H1 (cell line): ENCODE measurements around the gene RNF135. TPM values are rescaled to one million over a fixed set of nuclear protein-coding genes. Genes with fewer than 3 reads are reported as not detected.
"Not testable (repeated sequence)": the region's sequence is repeated elsewhere in the genome, so short reads cannot be mapped to it uniquely, and the experiment has no call there.

ENCODE experiments used
- CTCF ChIA-PET: fragments of 300-600 bp; sonication (Branson Sonifier 250); formaldehyde crosslinking; loops from one replicate; lab custom pipeline; 2021; ENCODE audit not compliant: partially characterized antibody; lab: Charles Lee
- POLR2A ChIA-PET: fragments of 300-600 bp; sonication (Branson Sonifier 250); formaldehyde crosslinking; loops from one replicate; lab custom pipeline; 2021; ENCODE audit warnings: inconsistent platforms; ENCODE audit not compliant: partially characterized antibody; lab: Charles Lee
- DNase-seq, 2 experiments: peaks; one replicate each; pipeline versions ENCODE4 v3.0.0 to v3.0.0-alpha.2; 2010 to 2022; ENCODE audit warnings: low spot score in 2 of 2, low read depth in 1 of 2, mixed read lengths in 1 of 2
- FAIRE-seq: peaks from 2 replicates; lab custom pipeline; 2011; peaks lifted over from hg19 to GRCh38; lab: Jason Lieb, UNC
- H2AFZ ChIP-seq: 2 replicates; pipeline ENCODE4 v1.8.1; 2012; ENCODE audit warnings: low read length, inconsistent platforms
- H2AK5ac ChIP-seq: 2 replicates; pipeline ENCODE4 v1.6.1; 2013; ENCODE audit warnings: low read depth, low read length
- H2BK120ac ChIP-seq: replicated peaks from 2 replicates; pipeline ENCODE3; 2013; ENCODE audit warnings: low read depth, low read length, inconsistent platforms
- H2BK12ac ChIP-seq: 2 replicates; pipeline ENCODE4 v1.6.1; 2013; ENCODE audit warnings: low read depth, low read length
- H2BK15ac ChIP-seq: 2 replicates; pipeline ENCODE4 v1.6.1; 2013; ENCODE audit warnings: low read length
- H2BK20ac ChIP-seq: 2 replicates; pipeline ENCODE4 v1.6.1; 2013; ENCODE audit warnings: low read length
- H2BK5ac ChIP-seq: 2 replicates; pipeline ENCODE4 v1.6.1; 2013; ENCODE audit warnings: low read depth, low read length
- H3K14ac ChIP-seq: 2 replicates; pipeline ENCODE4 v1.6.1; 2013; ENCODE audit warnings: inconsistent platforms; ENCODE audit not compliant: insufficient read length
- H3K18ac ChIP-seq: 2 replicates; pipeline ENCODE4 v1.6.1; 2013; ENCODE audit warnings: low read length; ENCODE audit errors: extremely low read depth
- H3K23ac ChIP-seq: 2 replicates; pipeline ENCODE4 v1.6.1; 2013; ENCODE audit warnings: inconsistent platforms; ENCODE audit not compliant: insufficient read length
- H3K23me2 ChIP-seq: 2 replicates; pipeline ENCODE4 v1.6.1; 2013; ENCODE audit warnings: low read depth, low read length
- H3K27ac ChIP-seq: 2 replicates; pipeline ENCODE4 v1.6.1; 2011; ENCODE audit warnings: low read depth, low read length, inconsistent platforms
- H3K27me3 ChIP-seq, 4 experiments: replicated peaks in 1 of 4; 1 replicate in 1 of 4; 2 replicates in 3 of 4; pipeline versions ENCODE4 v1.6.1 to v1.8.1; 2011 to 2013; ENCODE audit warnings: low read length in 3 of 4, mild to moderate bottlenecking in 3 of 4, inconsistent platforms in 2 of 4, mixed read lengths in 2 of 4, moderate library complexity in 1 of 4; ENCODE audit not compliant: control insufficient read depth in 3 of 4, insufficient read depth in 3 of 4; ENCODE audit errors: extremely low read depth in 1 of 4
- H3K36me3 ChIP-seq, 4 experiments: 2 replicates each; pipeline versions ENCODE4 v1.6.1 to v1.8.1; 2011 to 2013; ENCODE audit warnings: mild to moderate bottlenecking in 4 of 4, low read length in 3 of 4, moderate library complexity in 2 of 4, control low read depth in 1 of 4, inconsistent platforms in 1 of 4; ENCODE audit not compliant: insufficient read depth in 4 of 4, control insufficient read depth in 2 of 4
- H3K4ac ChIP-seq: replicated peaks from 2 replicates; pipeline ENCODE3; 2013; ENCODE audit warnings: low read length, low read depth, mixed read lengths, inconsistent platforms; ENCODE audit not compliant: insufficient read length
- H3K4me1 ChIP-seq, 4 experiments: replicated peaks in 1 of 4; 1 replicate in 1 of 4; 2 replicates in 3 of 4; pipeline versions ENCODE4 v1.6.1 to v1.8.1; 2011 to 2013; ENCODE audit warnings: low read length in 3 of 4, inconsistent platforms in 2 of 4, mixed read lengths in 1 of 4; ENCODE audit not compliant: insufficient read depth in 4 of 4, control insufficient read depth in 3 of 4
- H3K4me2 ChIP-seq, 2 experiments: 2 replicates each; pipeline versions ENCODE4 v1.6.1 to v1.8.1; 2011 to 2013; ENCODE audit warnings: low read depth in 2 of 2, low read length in 2 of 2, control low read depth in 1 of 2, inconsistent platforms in 1 of 2, mild to moderate bottlenecking in 1 of 2; ENCODE audit not compliant: insufficient read depth in 1 of 2
- H3K4me3 ChIP-seq, 4 experiments: fragments of 200-600, 300-600 bp in 1 of 4; sonication (generic), shearing (Covaris generic), sonication (Bioruptor Twin) in 1 of 4; 2 replicates each; pipeline versions ENCODE4 v1.5.1 to v1.8.1; 2011 to 2016; ENCODE audit warnings: low read length in 4 of 4, low read depth in 3 of 4, control low read depth in 2 of 4, inconsistent platforms in 2 of 4, mild to moderate bottlenecking in 2 of 4, mixed read lengths in 1 of 4, moderate library complexity in 1 of 4; ENCODE audit not compliant: insufficient read depth in 2 of 4; ENCODE audit errors: extremely low read depth in 1 of 4
- H3K56ac ChIP-seq: replicated peaks from 2 replicates; pipeline ENCODE3; 2013; ENCODE audit warnings: low read depth, mild to moderate bottlenecking, mixed read lengths, low read length, inconsistent platforms; ENCODE audit not compliant: insufficient read length
- H3K79me1 ChIP-seq: 2 replicates; pipeline ENCODE4 v1.6.1; 2013; ENCODE audit warnings: low read depth, low read length, control low read depth
- H3K79me2 ChIP-seq, 2 experiments: 2 replicates each; pipeline versions ENCODE4 v1.6.1 to v1.8.1; 2012 to 2013; ENCODE audit warnings: low read length in 2 of 2, mild to moderate bottlenecking in 2 of 2, inconsistent platforms in 1 of 2; ENCODE audit not compliant: insufficient read depth in 2 of 2, control insufficient read depth in 1 of 2
- H3K9ac ChIP-seq, 4 experiments: replicated peaks in 1 of 4; 1 replicate in 1 of 4; 2 replicates in 3 of 4; pipeline versions ENCODE4 v1.6.1 to v1.8.1; 2011 to 2013; ENCODE audit warnings: low read depth in 3 of 4, low read length in 3 of 4, control low read depth in 2 of 4, mild to moderate bottlenecking in 2 of 4, moderate library complexity in 2 of 4, inconsistent platforms in 1 of 4; ENCODE audit errors: extremely low read depth in 1 of 4
- H3K9me3 ChIP-seq, 2 experiments: 2 replicates each; pipeline versions ENCODE4 v1.6.1 to v1.8.1; 2012 to 2013; ENCODE audit warnings: mild to moderate bottlenecking in 2 of 2, moderate library complexity in 2 of 2, control low read depth in 1 of 2, inconsistent platforms in 1 of 2, low read depth in 1 of 2, low read length in 1 of 2, mixed read lengths in 1 of 2; ENCODE audit not compliant: insufficient read depth in 2 of 2
- H4K20me1 ChIP-seq, 2 experiments: replicated peaks in 1 of 2; 2 replicates each; pipeline versions ENCODE3 to v1.8.1; 2011 to 2013; ENCODE audit warnings: inconsistent platforms in 2 of 2, low read length in 2 of 2, mild to moderate bottlenecking in 1 of 2; ENCODE audit not compliant: insufficient read depth in 2 of 2, control insufficient read depth in 1 of 2
- H4K5ac ChIP-seq: 2 replicates; pipeline ENCODE4 v1.6.1; 2013; ENCODE audit warnings: low read length, low read depth, mixed read lengths, inconsistent platforms; ENCODE audit not compliant: insufficient read length
- H4K8ac ChIP-seq: 2 replicates; pipeline ENCODE4 v1.8.0; 2013; ENCODE audit warnings: mild to moderate bottlenecking, moderate library complexity, low read length, inconsistent platforms; ENCODE audit not compliant: insufficient read depth; ENCODE audit errors: extremely low read depth
- H4K91ac ChIP-seq: replicated peaks from 2 replicates; pipeline ENCODE3; 2013; ENCODE audit warnings: low read length, mixed read lengths, inconsistent platforms; ENCODE audit not compliant: insufficient read length
- WGBS, 2 experiments: shearing (Covaris generic) in 1 of 2; methylation state at CpG; one replicate each; pipeline versions ENCODE4 v1.1.6 to v1.1.7; 2013 to 2015; ENCODE audit warnings: low lambda C conversion rate in 2 of 2, mixed read lengths in 2 of 2, inconsistent platforms in 1 of 2, low coverage in 1 of 2, missing lambda C conversion rate in 1 of 2; ENCODE audit not compliant: insufficient replicate concordance in 2 of 2, insufficient coverage in 1 of 2, insufficient read length in 1 of 2; ENCODE audit errors: extremely low coverage in 1 of 2, missing lambda C conversion rate in 1 of 2; 5-methylcytosine and 5-hydroxymethylcytosine counted together
- polyA plus RNA-seq, 7 experiments: library from polyadenylated mRNA; depleted of rRNA in 3 of 7; stranded (reverse) in 5 of 7; unstranded in 2 of 7; fragments of >200 nt in 5 of 7; fragments of 200-250 nt in 2 of 7; gene quantifications; 1 replicate in 5 of 7; 2 replicates in 1 of 7; 4 replicates in 1 of 7; pipeline versions ENCODE4 v1.2.1 to v1.2.3, GENCODE V29; 2011 to 2013; ENCODE audit warnings: missing spikeins in 2 of 7, mixed read lengths in 2 of 7
- total RNA-seq: library from RNA; stranded (reverse); fragmentation: NEBNext Ultra II Directional; extraction: Animal tissue kit (Norgen Biotek cat#: 25700); gene quantifications from 2 replicates; pipeline ENCODE4 v1.2.1, GENCODE V29; 2021

The RNF135 gene
- total and polyA plus RNA-seq, 2 of the 8 experiments (the other 6 are each of a cell fraction or from before 2014, with no cell fraction given): 8.8 to 9.0 TPM

DNA sequence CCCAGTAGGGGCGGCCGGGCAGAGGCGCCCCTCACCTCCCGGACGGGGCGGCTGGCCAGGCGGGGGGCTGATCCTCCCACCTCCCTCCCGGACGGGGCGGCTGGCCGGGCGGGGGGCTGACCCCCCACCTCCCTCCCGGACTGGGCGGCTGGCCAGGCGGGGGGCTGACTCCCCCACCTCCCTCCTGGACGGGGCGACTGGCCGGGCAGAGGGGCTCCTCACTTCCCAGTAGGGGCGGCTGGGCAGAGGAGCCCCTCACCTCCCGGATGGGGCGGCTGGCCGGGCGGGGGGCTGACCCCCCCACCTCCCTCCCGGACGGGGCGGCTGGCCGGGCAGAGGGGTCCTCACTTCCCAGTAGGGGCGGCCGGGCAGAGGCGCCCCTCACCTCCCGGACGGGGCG lies 9.1 kb downstream of the RNF135 start:
- H3K56ac ChIP-seq, H2AK5ac ChIP-seq, H4K5ac ChIP-seq, POLR2A ChIA-PET, H3K4me2 ChIP-seq, H3K79me1 ChIP-seq, H2BK5ac ChIP-seq, H2BK15ac ChIP-seq, H4K20me1 ChIP-seq, H3K9me3 ChIP-seq, H3K9ac ChIP-seq, H2AFZ ChIP-seq, H2BK12ac ChIP-seq, H3K18ac ChIP-seq, H4K8ac ChIP-seq, H3K36me3 ChIP-seq, H2BK120ac ChIP-seq, H2BK20ac ChIP-seq, H3K23me2 ChIP-seq, H3K4ac ChIP-seq, H3K27me3 ChIP-seq, H3K4me3 ChIP-seq, CTCF ChIA-PET, H3K23ac ChIP-seq, H3K27ac ChIP-seq, DNase-seq, H3K79me2 ChIP-seq, H3K4me1 ChIP-seq, H3K14ac ChIP-seq, FAIRE-seq, H4K91ac ChIP-seq: not testable (repeated sequence)
- WGBS, 2 experiments: no CpG with 5 or more reads among the region's 33 CpGs
